Neural progenitor cell (in vitro differentiated cells): ENCODE results near the gene CD96.

ENCODE experiments used
- EZH2phosphoT487 ChIP-seq: fragments of 200-600 bp; sonication (generic); IDR thresholded peaks from 2 replicates; pipeline ENCODE4 v1.6.1; 2017; ENCODE audit warnings: antibody characterized with exemption
- TF ChIP-seq, protein P1 (sequence below): fragments of 200-600 bp; sonication (generic); IDR thresholded peaks from 2 replicates; pipeline ENCODE4 v1.5.1; 2017; ENCODE audit warnings: antibody characterized with exemption, mild to moderate bottlenecking

- no peak for TF ChIP-seq EZH2phosphoT487
- TF ChIP-seq, protein P1, sequence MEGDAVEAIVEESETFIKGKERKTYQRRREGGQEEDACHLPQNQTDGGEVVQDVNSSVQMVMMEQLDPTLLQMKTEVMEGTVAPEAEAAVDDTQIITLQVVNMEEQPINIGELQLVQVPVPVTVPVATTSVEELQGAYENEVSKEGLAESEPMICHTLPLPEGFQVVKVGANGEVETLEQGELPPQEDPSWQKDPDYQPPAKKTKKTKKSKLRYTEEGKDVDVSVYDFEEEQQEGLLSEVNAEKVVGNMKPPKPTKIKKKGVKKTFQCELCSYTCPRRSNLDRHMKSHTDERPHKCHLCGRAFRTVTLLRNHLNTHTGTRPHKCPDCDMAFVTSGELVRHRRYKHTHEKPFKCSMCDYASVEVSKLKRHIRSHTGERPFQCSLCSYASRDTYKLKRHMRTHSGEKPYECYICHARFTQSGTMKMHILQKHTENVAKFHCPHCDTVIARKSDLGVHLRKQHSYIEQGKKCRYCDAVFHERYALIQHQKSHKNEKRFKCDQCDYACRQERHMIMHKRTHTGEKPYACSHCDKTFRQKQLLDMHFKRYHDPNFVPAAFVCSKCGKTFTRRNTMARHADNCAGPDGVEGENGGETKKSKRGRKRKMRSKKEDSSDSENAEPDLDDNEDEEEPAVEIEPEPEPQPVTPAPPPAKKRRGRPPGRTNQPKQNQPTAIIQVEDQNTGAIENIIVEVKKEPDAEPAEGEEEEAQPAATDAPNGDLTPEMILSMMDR = no peak
These were observed 42.7 kb downstream of the CD96 start for GRCh38 chr3:111584744-111585143.
